ENCODE data around the gene ISLR.

Gene ISLR

DNA sequence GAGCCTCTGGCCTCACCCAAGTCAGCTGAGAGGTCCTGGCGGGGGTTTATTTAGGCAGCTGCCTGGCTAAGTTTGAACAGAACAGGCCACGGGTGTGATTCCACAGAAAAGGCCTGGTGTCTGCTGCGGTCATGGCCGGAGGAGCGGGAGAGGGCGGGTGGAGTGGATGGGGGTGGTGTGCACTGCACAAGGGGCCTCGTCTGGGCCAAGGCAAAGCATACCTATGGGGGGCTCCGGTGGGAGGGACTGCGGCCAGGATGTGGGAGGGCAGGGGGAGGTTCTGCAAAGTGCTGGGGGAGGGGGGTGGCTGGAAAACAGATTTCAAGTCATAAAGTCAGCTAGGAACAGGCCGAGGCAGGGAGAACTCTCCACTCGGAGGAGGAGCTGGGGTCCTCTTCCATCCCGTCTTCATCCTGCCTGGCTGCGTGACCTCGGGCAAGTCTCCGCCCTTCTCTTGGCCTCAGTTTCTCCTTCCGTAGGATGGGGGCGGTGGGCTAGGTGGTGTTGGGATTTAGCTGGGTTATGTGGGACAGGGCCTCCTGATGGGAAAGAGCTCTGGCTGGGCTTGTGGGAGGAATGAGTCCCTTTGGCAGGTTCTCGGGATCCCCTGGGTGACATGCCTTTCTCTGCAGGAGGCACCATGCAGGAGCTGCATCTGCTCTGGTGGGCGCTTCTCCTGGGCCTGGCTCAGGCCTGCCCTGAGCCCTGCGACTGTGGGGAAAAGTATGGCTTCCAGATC lies 878 bp downstream of the ISLR start:
- DNase-seq: no peak

DNA sequence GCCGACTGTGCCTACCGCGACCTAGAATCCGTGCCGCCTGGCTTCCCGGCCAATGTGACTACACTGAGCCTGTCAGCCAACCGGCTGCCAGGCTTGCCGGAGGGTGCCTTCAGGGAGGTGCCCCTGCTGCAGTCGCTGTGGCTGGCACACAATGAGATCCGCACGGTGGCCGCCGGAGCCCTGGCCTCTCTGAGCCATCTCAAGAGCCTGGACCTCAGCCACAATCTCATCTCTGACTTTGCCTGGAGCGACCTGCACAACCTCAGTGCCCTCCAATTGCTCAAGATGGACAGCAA lies 1.4 kb downstream of the ISLR start:
- no peak for DNase-seq

DNA sequence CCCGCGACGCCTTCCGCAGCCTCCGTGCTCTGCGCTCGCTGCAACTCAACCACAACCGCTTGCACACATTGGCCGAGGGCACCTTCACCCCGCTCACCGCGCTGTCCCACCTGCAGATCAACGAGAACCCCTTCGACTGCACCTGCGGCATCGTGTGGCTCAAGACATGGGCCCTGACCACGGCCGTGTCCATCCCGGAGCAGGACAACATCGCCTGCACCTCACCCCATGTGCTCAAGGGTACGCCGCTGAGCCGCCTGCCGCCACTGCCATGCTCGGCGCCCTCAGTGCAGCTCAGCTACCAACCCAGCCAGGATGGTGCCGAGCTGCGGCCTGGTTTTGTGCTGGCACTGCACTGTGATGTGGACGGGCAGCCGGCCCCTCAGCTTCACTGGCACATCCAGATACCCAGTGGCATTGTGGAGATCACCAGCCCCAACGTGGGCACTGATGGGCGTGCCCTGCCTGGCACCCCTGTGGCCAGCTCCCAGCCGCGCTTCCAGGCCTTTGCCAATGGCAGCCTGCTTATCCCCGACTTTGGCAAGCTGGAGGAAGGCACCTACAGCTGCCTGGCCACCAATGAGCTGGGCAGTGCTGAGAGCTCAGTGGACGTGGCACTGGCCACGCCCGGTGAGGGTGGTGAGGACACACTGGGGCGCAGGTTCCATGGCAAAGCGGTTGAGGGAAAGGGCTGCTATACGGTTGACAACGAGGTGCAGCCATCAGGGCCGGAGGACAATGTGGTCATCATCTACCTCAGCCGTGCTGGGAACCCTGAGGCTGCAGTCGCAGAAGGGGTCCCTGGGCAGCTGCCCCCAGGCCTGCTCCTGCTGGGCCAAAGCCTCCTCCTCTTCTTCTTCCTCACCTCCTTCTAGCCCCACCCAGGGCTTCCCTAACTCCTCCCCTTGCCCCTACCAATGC lies 2.0 kb downstream of the ISLR start:
- DNase-seq: no peak

DNA sequence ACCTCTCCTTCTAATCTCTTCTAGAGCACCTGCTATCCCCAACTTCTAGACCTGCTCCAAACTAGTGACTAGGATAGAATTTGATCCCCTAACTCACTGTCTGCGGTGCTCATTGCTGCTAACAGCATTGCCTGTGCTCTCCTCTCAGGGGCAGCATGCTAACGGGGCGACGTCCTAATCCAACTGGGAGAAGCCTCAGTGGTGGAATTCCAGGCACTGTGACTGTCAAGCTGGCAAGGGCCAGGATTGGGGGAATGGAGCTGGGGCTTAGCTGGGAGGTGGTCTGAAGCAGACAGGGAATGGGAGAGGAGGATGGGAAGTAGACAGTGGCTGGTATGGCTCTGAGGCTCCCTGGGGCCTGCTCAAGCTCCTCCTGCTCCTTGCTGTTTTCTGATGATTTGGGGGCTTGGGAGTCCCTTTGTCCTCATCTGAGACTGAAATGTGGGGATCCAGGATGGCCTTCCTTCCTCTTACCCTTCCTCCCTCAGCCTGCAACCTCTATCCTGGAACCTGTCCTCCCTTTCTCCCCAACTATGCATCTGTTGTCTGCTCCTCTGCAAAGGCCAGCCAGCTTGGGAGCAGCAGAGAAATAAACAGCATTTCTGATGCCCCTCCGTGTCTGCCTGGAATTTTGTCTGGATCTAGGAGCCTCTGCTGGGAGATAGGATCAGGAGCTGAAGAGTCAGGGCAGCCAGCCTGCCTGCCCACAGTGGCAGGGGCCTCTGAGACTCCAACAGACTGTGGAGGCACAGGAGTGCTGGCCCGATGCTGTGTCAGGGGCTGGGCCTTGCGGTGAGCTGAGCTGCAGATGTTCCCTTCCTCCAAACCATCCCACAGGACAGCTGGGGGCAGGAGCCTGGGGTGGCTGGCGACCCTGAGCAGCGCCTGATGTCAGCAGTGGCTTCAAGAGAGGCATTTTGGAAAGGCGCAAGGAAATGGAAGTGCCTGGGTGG lies 3.0 kb downstream of the ISLR start:
- DNase-seq: no peak

DNA sequence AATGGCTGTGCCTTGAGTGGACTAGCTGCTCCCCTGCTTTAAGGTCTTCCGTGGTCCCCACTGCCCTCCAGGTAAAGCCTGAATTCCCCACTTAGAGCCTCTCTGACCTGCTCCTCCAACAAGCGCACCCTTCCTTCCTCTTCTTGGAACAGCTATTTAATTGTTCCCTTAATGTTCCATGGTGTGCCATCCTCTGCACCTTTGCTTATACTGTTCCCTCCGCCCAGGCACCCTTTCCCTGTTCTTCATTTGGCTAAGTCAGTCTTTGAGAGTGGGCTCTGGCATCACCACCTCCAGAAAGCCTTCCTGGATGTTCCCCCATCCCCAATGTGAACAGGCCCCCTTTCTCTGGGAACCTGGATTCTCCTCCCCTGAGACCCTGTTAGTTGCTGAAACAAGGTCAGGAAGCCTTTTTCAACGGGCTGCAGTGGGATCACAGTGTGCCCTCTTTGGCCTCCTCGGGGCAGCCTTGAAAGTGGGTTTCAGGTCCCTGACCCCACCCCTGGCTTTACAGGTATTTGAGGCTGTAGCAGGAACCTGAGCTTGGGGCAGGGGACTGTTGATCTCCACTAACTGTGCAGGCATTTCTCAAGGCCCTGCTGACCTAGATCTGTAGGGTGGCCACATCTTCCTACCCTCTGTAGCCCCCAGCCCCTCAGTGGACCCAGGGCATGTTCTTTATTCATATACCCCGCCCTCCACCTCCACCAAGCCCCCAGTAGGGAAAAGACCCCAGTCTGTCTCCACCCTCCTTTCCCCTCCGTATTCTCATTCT lies 5.0 kb downstream of the ISLR start:
- no peak for DNase-seq

DNA sequence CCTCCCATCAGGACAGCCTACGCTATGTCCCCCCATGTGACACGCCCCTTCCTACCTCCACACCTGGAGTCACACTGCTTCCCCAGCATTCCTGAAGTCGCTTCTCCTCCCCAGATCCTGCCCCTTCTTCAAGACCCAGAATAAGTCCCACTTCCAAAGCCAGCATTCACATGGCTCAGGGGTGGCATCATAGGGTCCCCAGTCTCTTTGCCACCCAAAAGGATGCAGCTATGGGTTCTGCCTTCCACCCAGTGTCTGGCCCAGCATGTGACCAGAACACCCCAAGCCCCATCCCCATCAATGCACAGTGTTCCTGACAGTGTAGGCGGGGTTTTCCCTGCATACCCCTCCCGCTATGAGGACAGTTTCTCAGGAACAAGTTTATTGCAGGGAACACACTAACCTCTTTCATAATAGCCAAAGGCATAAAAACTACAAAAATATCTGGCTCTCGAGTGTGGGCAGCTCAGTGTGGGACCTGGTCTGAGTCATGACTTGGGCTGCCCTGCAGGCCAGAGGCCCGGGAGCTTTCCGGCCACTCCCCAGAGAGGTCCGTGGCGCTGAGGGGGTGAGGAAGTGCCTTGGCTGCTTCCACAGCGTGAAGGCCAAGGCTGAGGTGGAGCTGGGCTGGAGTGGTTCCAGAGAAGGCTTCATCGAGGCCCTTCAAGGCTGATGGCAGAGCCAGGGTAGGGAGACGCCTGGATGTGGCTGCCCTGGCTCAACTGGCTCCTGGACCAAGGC lies 5.8 kb downstream of the ISLR start:
- DNase-seq: no peak

DNA sequence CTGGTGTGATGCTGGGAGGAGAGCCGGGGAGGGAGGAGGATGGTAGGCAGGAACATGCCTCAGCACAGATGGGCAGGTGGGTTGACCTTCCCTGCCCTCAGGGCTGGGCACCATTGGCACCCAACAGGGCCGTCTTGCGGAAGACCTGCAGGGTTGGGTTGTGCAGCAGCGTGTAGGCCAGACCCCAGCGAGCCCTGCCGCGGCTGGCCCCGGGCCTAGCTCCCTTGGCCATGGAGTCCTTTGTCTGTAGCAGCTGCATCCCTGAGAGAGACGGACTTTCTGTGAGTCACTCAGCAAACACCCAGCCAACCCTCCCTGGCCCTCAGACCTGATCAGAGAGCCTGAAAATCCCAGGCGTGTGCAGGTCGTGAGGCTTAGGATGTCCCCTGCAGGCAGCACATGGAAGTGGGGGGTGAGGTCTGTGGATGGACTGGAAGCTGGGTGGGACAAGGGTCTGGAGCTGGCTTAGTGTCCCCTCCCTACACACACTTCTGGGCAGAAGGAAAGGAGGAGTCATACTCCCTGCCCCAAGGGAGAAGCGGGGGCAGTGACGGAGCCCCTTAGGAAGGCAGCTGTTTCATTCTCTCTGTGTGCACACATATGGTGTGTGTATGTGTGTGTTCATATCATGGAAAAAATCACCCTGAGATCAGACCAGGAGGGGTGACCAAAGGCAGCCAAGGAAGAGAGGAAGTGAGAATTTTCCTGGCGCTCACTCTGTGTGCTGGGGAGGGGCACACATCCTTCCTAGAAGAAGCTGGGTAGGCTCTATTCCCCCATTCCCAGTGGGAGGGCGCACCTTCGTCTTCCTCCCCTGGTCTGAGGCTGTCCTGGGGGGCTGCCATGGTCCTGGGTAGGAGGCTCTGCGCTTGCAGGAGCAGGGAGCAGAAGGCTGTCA lies 6.7 kb downstream of the ISLR start:
- DNase-seq: no peak

DNA sequence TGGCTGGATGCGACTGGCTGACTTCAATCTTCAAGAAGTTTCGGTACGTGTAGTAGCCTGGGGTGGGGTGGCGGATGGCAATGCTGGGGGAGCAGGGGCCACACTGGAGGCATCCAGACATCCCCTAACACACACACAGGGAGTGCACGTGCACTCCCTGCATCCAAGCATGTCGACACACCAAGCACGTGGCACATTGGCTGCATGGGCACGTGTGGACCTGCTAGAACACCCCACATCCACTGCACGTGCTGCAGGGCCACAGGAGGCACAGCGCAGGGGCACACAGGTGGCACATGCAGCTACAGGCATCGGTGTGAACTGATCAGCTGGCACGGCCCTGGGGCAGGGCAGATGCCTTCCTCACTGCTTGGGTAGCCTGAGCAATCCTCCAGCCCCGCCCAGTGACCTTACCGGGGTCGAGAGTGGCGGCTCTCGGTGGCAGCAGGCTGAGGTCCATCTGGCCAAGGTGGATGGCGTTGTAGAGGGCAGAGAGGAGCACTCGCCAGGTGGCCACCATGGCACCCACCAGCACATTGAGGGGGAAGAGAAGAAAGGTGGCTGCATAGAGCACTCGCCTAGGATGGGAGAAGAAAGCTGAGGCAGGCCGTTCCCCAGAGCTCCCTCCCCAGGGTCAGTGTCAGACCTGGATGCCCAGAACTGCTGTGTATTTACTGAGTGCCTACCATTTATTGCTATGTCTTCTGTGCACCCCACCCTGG lies 7.5 kb downstream of the ISLR start:
- DNase-seq: no peak

DNA sequence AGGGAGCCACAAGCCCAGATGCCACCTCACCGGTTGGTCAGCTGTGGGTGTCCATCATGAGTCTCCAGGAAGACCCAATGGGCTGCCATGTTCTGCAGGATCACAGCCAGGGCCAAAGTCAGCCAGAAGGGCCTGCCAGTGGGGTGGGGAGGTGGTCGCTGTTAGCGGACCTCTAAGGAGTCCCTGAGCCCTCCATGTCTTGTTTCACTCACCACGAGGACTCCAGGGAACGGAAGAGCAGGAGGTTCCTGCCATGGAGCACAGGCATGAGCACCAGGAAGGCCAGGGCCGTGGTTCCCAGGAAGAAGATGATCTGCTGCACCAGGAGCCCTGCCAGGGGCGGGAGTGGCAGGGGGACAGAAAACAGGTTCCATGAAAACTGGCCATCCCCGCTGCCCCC lies 8.6 kb downstream of the ISLR start:
- DNase-seq: no peak

DNA sequence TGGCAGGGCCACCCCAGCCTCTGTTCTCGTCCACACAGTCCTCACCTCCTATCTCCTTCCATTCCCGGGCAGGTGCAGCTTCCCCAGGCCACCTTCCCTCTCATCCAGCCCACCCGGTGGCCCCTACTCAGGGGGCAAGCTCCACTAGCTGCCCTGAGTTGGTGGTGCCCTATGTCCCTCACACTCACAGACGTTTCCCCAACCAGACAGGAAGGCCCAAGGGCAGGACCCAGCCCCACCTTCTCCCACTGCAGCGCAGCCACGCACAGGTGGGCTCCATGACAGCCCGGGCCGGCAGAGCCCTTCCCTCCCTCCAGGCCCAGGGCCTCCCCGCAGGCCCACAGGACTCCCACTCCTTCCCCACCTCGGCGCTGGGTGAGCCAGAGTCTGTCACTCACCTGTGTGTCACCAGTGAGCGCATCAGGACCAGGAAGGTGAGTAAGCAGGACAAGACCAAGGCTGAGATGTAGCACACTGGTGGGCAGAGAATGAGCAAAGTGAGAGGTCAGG lies 11.1 kb downstream of the ISLR start:
- DNase-seq: no peak

DNA sequence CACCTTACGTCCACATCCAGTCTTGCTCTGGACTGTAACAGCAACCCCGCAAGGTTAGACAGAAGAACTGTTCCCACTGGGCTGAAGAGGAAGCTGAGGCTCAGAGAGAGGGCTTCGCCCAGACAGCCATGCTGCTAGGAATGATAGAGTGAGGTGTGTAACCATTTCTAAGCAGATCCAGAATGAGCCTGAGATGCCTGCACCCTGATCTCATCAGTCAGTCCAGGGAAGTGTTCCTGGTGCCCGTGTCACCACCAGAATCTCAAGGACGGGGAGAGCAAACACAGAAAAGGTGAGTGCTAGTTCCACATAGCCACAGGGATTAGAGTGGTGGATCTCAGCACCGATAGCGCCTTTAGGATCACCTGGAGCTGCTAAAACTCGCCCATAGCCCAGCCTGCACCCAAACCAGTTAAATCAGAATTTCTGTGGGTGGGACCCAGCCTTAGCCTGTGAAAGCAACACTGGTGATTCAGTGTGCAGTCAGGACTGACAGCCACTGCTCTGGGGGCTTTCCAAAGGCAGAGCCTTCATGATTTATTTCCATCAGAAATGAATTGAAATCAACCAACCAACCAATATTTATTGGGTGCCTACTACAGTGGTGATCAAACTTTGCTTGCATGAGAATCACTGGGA lies 12.3 kb downstream of the ISLR start:
- no peak for DNase-seq

DNA sequence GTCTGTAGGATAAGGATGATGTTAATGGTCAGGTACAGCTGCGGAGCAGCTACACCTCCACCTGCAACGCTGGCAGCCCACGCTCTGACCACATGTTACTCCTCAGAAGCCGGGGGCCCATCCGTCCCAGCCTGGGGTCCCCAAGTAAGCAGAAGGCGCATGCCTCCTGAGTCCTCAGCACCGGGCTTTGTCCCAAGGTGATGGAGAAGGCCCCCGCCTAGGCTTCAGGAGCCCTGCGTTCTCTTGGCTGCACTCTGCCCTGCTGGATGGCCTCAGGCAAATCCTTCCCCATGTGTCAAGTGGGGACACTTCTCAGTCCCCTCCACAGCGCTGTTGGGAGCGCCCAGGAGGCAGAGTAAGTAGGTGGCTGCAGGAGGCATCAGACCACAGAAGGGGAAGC lies 14.7 kb downstream of the ISLR start:
- DNase-seq: no peak

DNA sequence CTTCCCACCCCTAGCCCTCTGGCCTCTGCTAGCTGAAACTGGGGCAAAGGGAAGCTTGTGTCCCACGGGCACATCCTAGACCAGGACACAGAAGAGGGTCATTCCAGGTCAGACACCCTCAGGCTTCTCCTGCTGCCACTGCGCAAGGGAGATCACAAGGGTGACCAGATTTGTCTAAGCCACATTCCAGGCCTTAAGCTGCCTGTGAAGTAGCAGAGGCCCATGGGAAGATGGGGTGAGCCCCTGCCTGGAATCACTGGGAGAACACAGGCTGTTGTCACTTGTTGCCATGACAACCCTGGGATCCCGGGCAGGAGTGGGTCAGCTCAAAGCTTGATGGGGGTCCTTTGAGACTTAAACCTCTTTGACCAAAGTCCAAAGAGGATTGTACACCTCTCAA lies 18.3 kb downstream of the ISLR start:
- DNase-seq: no peak

DNA sequence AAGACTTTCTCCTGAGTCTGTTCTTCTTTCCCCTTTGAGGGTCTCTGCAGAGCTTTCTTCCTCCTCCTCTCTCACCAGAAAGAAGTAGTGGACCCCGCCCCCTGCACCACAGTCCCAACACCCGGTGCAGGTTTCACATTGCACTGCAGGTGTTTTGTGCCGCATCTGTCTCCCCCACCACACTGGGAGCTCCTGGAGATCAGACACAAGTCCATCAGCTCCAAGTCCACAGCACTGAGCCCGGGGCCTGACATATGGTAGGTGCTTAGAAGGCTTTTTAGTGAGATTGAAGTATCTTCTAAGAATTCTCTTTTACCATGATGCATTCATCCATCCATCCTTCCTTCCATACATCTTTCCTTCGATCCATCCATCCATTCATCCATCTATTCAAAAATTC lies 19.2 kb downstream of the ISLR start:
- no peak for DNase-seq

DNA sequence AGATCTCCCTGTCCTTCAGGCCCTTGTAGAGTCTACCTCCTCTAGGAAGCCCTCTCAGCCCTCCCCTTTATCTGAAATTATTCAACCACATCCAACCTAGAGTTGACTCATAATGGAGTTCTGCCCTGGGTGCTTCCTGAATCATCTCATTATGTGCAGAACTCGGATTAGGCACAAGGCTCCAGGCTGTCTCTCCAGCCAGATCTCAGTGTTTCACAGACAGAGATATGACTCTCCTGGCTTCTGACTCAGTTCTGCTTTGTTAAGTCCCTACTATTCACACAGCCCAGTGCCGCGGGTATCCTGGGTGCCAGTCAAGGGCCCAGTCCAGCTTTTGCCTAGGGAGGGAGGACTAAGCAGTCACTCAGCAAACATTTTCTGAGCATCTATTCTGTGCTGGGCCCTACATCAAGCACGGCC lies 19.8 kb downstream of the ISLR start:
- DNase-seq: no peak

DNA sequence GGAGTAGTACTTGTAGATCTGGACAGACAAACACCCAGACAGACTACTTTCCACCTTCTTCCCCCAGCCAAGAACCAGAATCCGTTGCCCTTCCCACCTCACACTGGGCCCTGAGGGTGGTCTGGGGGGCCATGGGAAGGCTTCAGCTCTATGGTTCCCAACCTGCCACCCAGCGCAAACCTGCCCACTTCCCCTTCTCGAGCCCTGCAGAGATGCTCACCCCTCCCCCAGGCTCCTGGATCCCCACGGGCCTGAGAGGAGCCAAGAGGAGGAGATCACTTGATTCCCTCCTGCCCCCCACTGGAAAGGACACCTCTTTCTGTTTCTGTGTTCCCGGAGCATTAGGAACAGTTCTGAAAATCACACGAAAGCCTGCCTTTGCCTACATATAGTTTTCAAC lies 20.4 kb downstream of the ISLR start:
- DNase-seq: no peak

DNA sequence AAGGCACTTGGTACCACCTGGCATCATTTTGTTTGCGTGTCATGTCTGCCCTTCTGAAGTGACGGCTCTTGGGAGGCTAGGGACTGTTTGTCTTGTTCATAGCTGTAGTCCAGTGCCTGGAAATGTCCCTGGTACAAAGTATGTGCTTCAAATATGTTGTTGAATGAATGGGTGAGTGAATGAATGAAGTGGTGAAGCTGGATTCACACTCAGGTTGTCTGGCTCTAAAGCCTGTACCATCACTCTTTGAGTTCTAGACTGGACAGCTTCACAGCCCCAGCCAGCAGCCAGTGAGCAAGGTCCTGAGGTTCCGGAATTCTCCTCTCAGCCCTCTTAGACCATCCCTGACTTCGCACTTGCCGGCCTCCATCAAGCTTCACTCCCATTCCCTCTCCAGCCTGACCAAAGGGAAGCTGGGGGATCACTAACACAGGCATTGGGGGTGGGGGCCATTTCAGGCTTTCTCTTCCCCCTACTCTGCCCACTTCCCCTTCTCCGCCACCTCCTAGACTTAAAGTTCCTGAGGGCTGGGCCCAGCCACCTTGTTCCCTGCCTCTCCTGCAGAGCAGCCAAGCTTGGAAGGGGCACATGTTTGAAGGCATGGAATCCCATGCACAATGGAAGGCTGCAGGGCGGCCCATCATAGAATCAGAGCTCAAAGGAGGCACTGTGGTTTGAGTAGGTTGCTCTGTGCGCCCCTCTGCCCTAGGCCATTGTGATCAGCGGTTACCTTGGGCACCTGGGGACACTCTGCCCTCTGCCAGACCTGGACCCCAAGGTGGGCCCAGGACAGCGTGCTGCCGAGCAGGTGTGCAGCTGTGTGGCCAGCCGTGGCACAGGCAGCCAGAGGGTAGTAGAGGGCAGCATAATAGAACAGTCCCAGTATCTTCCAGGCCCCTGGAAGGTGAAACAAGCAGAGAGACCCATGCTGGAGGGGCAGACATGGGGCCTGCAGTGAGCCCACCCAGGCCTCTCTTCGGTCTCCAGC lies 21.4 kb downstream of the ISLR start:
- no peak for DNase-seq

DNA sequence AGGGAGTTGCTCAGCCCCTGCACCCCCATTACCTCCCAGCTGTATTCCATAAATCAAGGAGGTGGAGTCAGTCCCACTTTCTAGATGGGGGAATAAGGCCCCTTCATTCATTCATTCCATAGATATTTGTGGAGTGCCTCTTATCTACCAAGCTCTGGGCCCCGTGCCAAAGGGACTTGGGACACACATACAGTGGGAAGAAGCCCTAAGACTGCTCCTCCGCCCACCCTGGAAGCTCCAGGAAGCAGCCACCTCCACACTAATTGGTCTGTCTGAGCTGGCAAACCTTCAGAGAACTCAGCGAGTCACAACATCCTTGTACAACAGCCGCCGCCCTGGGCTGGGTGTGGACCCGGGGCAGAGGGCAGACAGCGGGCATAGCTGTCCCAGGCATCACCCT lies 22.7 kb downstream of the ISLR start:
- no peak for DNase-seq
